VCaP (cell line): Measurements from ENCODE around the gene ZNF536.

Experiments used
- H3K27ac ChIP-seq: fragments of 450-650 bp; 2 replicates; pipeline ENCODE4 v1.5.1; 2017
- CTCF ChIP-seq: fragments of 450-650 bp; conservative IDR thresholded peaks from 2 replicates; pipeline ENCODE4 v1.5.1; 2017; ENCODE audit warnings: mild to moderate bottlenecking, moderate library complexity

The ZNF536 gene

DNA sequence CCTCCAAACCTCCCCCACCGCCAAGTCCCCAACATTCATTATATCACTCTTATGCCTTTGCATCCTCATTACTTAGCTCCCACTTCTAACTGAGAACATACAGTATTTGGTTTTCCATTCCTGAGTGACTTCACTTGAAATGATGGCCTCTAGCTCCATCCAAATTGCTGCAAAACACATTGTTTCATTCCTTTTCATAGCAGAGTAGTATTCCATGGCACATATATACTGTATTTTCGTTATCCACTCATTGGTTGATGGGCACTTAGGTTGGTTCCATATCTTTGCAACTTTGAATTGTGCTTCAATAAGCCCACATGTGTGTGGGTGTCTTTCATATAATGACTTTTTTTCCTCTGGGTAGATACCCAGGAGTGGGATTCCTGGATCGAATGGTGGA lies 233.1 kb downstream of the ZNF536 start:
- H3K27ac ChIP-seq, result no peak overlapping the region
- TF ChIP-seq CTCF, result no peak

DNA sequence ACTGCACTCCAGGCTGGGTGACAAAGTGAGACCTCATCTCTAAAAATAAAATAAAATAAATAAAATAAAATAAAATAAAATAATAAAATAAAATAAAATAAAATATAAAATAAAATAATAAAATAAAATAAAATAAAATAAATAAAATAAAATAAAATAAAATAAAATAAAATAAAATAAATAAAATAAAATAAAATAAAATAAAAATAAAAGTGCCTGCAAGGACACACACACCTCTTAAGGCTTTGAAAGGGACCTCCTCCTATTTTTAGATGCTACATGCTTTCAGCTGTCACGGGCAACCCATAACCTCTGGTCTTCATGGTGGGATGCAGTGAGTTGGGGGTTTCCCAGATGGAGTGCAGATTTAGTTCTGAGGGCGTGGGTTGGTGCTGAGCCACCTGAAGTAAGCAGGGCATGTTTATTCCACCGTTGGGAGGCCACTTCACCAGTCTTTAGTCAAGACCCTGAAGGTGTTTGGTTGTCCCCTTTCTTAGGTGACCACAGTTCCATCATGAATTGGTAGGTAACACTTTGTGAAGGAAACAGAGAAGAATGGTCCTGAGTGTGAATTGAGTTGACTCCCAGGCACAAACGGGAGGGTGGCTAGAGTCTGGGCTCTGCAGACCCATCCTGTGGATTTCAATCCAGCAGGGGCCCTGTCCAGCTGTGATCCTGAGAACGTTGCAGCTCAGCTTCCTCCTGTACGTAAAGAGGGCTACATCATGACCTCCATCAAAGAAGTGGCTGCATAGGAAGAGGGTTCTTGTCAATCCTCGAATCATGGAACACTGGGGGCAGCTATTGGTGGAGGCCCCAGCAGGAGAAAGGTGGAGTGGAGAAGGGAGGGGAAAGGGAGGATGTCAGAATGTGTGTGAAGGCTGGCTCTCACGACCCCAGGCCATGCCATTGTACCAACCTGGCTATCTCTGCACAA lies 234.2 kb downstream of the ZNF536 start:
- TF ChIP-seq CTCF, result no peak

More for the DNA sequence above, 234.2 kb downstream of the ZNF536 start:
- no peak overlapping the region for H3K27ac ChIP-seq
